ENCODE data around the gene FAM229B. TPM values are rescaled to one million over a fixed set of nuclear protein-coding genes. Genes with fewer than 3 reads are reported as not detected.

The FAM229B gene
- total and polyA plus RNA-seq, 9 of the 15 experiments (the other 6 are each of a cell fraction or from before 2014, with no cell fraction given) = 3.3 to 17.4 (median 5.8) TPM

DNA sequence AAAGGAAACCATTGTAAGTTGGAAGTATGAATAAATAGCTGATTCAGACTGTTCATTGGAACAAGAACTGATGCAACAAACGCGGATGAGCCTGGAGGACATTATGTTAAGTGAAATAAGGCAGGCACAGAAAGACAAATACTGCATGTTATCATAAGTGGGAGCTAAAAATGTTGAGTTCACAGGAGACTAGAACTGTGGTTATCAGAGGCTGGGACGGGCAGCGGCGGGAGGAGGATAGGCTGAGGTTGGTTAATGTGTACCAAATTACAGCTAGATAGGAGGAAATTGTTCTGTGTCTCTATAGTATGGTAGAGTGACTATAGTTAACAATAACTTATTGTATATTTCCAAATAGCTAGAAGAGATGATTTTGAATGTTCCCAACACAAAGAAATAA lies 40.8 kb downstream of the FAM229B start (continued):
- TF ChIP-seq, protein P1, sequence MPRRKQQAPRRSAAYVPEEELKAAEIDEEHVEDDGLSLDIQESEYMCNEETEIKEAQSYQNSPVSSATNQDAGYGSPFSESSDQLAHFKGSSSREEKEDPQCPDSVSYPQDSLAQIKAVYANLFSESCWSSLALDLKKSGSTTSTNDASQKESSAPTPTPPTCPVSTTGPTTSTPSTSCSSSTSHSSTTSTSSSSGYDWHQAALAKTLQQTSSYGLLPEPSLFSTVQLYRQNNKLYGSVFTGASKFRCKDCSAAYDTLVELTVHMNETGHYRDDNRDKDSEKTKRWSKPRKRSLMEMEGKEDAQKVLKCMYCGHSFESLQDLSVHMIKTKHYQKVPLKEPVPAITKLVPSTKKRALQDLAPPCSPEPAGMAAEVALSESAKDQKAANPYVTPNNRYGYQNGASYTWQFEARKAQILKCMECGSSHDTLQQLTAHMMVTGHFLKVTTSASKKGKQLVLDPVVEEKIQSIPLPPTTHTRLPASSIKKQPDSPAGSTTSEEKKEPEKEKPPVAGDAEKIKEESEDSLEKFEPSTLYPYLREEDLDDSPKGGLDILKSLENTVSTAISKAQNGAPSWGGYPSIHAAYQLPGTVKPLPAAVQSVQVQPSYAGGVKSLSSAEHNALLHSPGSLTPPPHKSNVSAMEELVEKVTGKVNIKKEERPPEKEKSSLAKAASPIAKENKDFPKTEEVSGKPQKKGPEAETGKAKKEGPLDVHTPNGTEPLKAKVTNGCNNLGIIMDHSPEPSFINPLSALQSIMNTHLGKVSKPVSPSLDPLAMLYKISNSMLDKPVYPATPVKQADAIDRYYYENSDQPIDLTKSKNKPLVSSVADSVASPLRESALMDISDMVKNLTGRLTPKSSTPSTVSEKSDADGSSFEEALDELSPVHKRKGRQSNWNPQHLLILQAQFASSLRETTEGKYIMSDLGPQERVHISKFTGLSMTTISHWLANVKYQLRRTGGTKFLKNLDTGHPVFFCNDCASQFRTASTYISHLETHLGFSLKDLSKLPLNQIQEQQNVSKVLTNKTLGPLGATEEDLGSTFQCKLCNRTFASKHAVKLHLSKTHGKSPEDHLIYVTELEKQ (CRISPR knock-in tag; IDR thresholded peaks at IDR 0.05) = no peak
- no peak for TF ChIP-seq ZNF668 (CRISPR knock-in tag; IDR thresholded peaks at IDR 0.05)
- TF ChIP-seq, protein P2, sequence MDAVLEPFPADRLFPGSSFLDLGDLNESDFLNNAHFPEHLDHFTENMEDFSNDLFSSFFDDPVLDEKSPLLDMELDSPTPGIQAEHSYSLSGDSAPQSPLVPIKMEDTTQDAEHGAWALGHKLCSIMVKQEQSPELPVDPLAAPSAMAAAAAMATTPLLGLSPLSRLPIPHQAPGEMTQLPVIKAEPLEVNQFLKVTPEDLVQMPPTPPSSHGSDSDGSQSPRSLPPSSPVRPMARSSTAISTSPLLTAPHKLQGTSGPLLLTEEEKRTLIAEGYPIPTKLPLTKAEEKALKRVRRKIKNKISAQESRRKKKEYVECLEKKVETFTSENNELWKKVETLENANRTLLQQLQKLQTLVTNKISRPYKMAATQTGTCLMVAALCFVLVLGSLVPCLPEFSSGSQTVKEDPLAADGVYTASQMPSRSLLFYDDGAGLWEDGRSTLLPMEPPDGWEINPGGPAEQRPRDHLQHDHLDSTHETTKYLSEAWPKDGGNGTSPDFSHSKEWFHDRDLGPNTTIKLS (IDR thresholded peaks at IDR 0.05; ENCODE audit: borderline replicate concordance, low read depth) = no peak
- TF ChIP-seq, protein P3, sequence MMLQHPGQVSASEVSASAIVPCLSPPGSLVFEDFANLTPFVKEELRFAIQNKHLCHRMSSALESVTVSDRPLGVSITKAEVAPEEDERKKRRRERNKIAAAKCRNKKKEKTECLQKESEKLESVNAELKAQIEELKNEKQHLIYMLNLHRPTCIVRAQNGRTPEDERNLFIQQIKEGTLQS (IDR thresholded peaks at IDR 0.05) = no peak
- TF ChIP-seq, protein P3 (CRISPR knock-in tag; conservative IDR thresholded peaks at IDR 0.05) = no peak
- no peak for TF ChIP-seq HMGN3 (IDR thresholded peaks at IDR 0.05; ENCODE audit: borderline replicate concordance, extremely low read depth, insufficient read length, low read depth, low read length)
- TF ChIP-seq ZNF197 (CRISPR knock-in tag; IDR thresholded peaks at IDR 0.05; ENCODE audit: low read depth) = no peak
- TF ChIP-seq SIN3A (IDR thresholded peaks at IDR 0.05; ENCODE audit: borderline replicate concordance in 2 of 2, control insufficient read depth in 1 of 2, low read depth in 2 of 2, low read length in 2 of 2) = no peak
- TF ChIP-seq DPF2 (IDR thresholded peaks at IDR 0.05) = no peak
- no peak for TF ChIP-seq ZNF444 (CRISPR knock-in tag; IDR thresholded peaks at IDR 0.05)
- no peak for TF ChIP-seq HDAC1 (IDR thresholded peaks at IDR 0.05)
- no peak for TF ChIP-seq ETV6 (IDR thresholded peaks at IDR 0.05; ENCODE audit: borderline replicate concordance in 1 of 2, low read depth in 2 of 2, low read length in 1 of 2)
- no peak for TF ChIP-seq ETV6 (CRISPR knock-in tag; IDR thresholded peaks at IDR 0.05; ENCODE audit: borderline replicate concordance)
- TF ChIP-seq TEAD4 (IDR thresholded peaks at IDR 0.05; ENCODE audit: low read length) = no peak
- no peak for TF ChIP-seq TEAD4 (CRISPR knock-in tag; IDR thresholded peaks at IDR 0.05; ENCODE audit: borderline replicate concordance)
